Smooth muscle cell (in vitro differentiated cells): ENCODE data around the gene CEP112. TPM values are rescaled to one million over a fixed set of nuclear protein-coding genes. Genes with fewer than 3 reads are reported as not detected.

Experiments
- DNase-seq: peaks from one replicate; lab custom pipeline; 2025; ENCODE audit not compliant: unreplicated experiment; lab: John Stamatoyannopoulos, UW
- H2AFZ ChIP-seq: fragments of 200-600 bp; sonication (generic); 2 replicates; pipeline ENCODE4 v1.6.0; 2016; ENCODE audit warnings: antibody characterized with exemption, low read depth, mild to moderate bottlenecking
- H3F3A ChIP-seq: fragments of 200-600 bp; sonication (generic); 2 replicates; pipeline ENCODE4 v1.6.0; 2017; ENCODE audit warnings: antibody characterized with exemption, low read depth
- H3K27ac ChIP-seq: fragments of 200-600 bp; sonication (generic); 2 replicates; pipeline ENCODE4 v1.5.1; 2016; ENCODE audit warnings: low read depth, mild to moderate bottlenecking
- H3K27me3 ChIP-seq: fragments of 200-600 bp; sonication (generic); 2 replicates; pipeline ENCODE4 v1.6.1; 2016; ENCODE audit warnings: low read depth, mild to moderate bottlenecking
- H3K36me3 ChIP-seq: fragments of 200-600 bp; sonication (generic); 2 replicates; pipeline ENCODE4 v1.5.1; 2016; ENCODE audit warnings: low read depth
- H3K4me1 ChIP-seq: fragments of 200-600 bp; sonication (generic); 2 replicates; pipeline ENCODE4 v1.5.1; 2016; ENCODE audit warnings: low read depth
- H3K4me2 ChIP-seq: fragments of 200-600 bp; sonication (generic); 2 replicates; pipeline ENCODE4 v1.6.0; 2016; ENCODE audit warnings: mild to moderate bottlenecking
- H3K4me3 ChIP-seq: fragments of 200-600 bp; sonication (generic); 2 replicates; pipeline ENCODE4 v1.5.1; 2016; ENCODE audit warnings: mild to moderate bottlenecking
- H3K79me2 ChIP-seq: fragments of 200-600 bp; sonication (generic); 2 replicates; pipeline ENCODE4 v1.6.0; 2016; ENCODE audit warnings: low read depth, mild to moderate bottlenecking
- H3K9ac ChIP-seq: fragments of 200-600 bp; sonication (generic); 2 replicates; pipeline ENCODE4 v1.6.0; 2016; ENCODE audit warnings: low read depth
- H3K9me3 ChIP-seq: fragments of 200-600 bp; sonication (generic); replicated peaks from 2 replicates; pipeline ENCODE4 v1.5.1; 2016; ENCODE audit warnings: low read depth
- H4K20me1 ChIP-seq: fragments of 200-600 bp; sonication (generic); 2 replicates; pipeline ENCODE4 v1.6.0; 2016; ENCODE audit warnings: low read depth
- WGBS: methylation state at CpG from one replicate; pipeline ENCODE4 v1.1.7; 2016; ENCODE audit warnings: low lambda C conversion rate; 5-methylcytosine and 5-hydroxymethylcytosine counted together
- polyA plus RNA-seq: library from polyadenylated mRNA; unstranded; fragments of >200 nt; fragmentation: Nextera tagmentation; extraction: Ambion mirVana; gene quantifications from 2 replicates; pipeline ENCODE4 v1.2.1, GENCODE V29; 2016
- total RNA-seq: library from RNA; depleted of rRNA; stranded (reverse); fragments of >200 nt; gene quantifications from 2 replicates; pipeline ENCODE4 v1.2.3, GENCODE V29; 2014
- TF ChIP-seq, protein P1 (sequence below): fragments of 200-600 bp; sonication (generic); IDR thresholded peaks from 2 replicates; pipeline ENCODE4 v1.5.1; 2017; ENCODE audit warnings: borderline replicate concordance, mild to moderate bottlenecking, antibody characterized with exemption; ENCODE audit not compliant: insufficient read depth, poor library complexity, severe bottlenecking

The CEP112 gene
- total and polyA plus RNA-seq, 2 experiments from 2014 or later, result 8.3 to 9.9 TPM

DNA sequence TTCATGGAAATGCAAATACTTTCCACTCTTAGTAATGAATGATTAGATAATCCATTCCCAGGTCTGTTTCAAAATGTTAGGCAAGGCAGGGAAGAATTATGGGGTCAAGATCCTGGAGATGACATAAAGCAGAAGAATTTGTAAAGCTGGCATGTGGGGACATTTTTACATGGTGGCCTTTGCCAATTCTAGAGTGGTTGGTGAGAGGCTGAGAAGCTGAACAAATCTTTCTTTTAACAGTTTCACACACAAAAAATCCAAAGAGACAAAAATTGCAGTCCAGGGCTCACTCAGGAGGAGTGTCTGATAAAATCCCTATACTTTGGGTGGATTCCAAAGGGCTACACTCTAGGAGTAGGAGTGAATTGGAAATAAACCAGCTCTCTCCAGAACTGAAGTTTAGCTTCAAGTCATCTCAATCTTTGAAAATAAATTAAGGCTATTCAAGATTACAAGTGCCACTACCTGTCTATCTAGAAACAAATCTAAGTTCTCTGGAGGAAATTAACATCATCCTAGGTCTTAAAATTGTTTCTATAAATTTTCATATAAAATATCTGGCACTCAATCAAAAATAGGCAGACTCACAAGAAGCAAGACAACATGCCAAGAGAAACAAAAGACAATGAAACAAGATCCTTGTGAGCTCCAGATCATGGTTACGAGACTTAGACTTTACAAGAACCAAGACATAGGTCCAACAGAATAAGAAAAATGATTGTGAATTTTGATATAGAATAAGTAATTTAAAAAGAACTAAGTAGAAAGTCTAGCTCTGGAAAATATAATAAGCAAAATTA, 517.5 kb downstream of the CEP112 start:
- Histone ChIP-seq H3K79me2 (no peaks in the 10 kb centered on the region), H3K4me2 (no peak overlapping the region), H2AFZ (no peak overlapping the region), H3K36me3 (no peaks in the 10 kb centered on the region), H3K4me1 (peaks cover 8% of the 10 kb centered on the region), H4K20me1 (no peaks in the 10 kb centered on the region), H3F3A (no peaks in the 10 kb centered on the region), H3K4me3 (no peak overlapping the region), H3K27ac (no peak overlapping the region), H3K9me3 (no peaks in the 10 kb centered on the region), H3K9ac (no peak overlapping the region), H3K27me3 (no peaks in the 10 kb centered on the region)
- 100% methylated on average over 1 of the region's 1 CpG for WGBS
- TF ChIP-seq, protein P1, sequence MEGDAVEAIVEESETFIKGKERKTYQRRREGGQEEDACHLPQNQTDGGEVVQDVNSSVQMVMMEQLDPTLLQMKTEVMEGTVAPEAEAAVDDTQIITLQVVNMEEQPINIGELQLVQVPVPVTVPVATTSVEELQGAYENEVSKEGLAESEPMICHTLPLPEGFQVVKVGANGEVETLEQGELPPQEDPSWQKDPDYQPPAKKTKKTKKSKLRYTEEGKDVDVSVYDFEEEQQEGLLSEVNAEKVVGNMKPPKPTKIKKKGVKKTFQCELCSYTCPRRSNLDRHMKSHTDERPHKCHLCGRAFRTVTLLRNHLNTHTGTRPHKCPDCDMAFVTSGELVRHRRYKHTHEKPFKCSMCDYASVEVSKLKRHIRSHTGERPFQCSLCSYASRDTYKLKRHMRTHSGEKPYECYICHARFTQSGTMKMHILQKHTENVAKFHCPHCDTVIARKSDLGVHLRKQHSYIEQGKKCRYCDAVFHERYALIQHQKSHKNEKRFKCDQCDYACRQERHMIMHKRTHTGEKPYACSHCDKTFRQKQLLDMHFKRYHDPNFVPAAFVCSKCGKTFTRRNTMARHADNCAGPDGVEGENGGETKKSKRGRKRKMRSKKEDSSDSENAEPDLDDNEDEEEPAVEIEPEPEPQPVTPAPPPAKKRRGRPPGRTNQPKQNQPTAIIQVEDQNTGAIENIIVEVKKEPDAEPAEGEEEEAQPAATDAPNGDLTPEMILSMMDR, result no peak
- no peak for DNase-seq

- no peaks in the 10 kb centered on the region for H4K20me1 ChIP-seq
- TF ChIP-seq, protein P1, result no peak
- peaks cover 4% of the 10 kb centered on the region for H3F3A ChIP-seq
- no peak overlapping the region for H3K27ac ChIP-seq
- H3K79me2 ChIP-seq, result no peaks in the 10 kb centered on the region
- DNase-seq, result no peak
- 66% methylated on average over 7 of the region's 7 CpGs for whole genome bisulfite sequencing
- no peak overlapping the region for H3K9ac ChIP-seq
- no peak overlapping the region for H2AFZ ChIP-seq
- H3K4me2 ChIP-seq, result no peak overlapping the region
- H3K4me3 ChIP-seq, result no peak overlapping the region
- no peaks in the 10 kb centered on the region for H3K9me3 ChIP-seq
- no peaks in the 10 kb centered on the region for H3K36me3 ChIP-seq
- H3K27me3 ChIP-seq, result no peaks in the 10 kb centered on the region
- peaks cover 15% of the 10 kb centered on the region for H3K4me1 ChIP-seq
Observed at GRCh38 chr17:65670667-65671371, 521.1 kb downstream of the CEP112 start.

GRCh38 chr17:65668211-65668610, 523.7 kb downstream of the CEP112 start:
- H3K4me3 ChIP-seq, result no peak overlapping the region
- no peak overlapping the region for H3K9ac ChIP-seq
- WGBS, result 85% methylated on average over 5 of the region's 5 CpGs
- H3K79me2 ChIP-seq, result no peaks in the 10 kb centered on the region
- no peak for DNase-seq
- peaks cover 15% of the 10 kb centered on the region for H3K4me1 ChIP-seq
- no peak overlapping the region for H2AFZ ChIP-seq
- H3K27ac ChIP-seq, result no peak overlapping the region
- TF ChIP-seq, protein P1, result no peak
- no peaks in the 10 kb centered on the region for H3K9me3 ChIP-seq
- peaks cover 4% of the 10 kb centered on the region for H3F3A ChIP-seq
- no peak overlapping the region for H3K4me2 ChIP-seq
- no peaks in the 10 kb centered on the region for H3K27me3 ChIP-seq
- no peaks in the 10 kb centered on the region for H3K36me3 ChIP-seq
- H4K20me1 ChIP-seq, result no peaks in the 10 kb centered on the region
